Fibroblast of peridontal ligament (primary cell): ENCODE measurements around the gene GMPPB.

ENCODE experiments used
- DNase-seq: peaks from one replicate; pipeline ENCODE4 v3.0.0-alpha.2; 2010; ENCODE audit errors: extremely low read depth

GMPPB gene

DNA sequence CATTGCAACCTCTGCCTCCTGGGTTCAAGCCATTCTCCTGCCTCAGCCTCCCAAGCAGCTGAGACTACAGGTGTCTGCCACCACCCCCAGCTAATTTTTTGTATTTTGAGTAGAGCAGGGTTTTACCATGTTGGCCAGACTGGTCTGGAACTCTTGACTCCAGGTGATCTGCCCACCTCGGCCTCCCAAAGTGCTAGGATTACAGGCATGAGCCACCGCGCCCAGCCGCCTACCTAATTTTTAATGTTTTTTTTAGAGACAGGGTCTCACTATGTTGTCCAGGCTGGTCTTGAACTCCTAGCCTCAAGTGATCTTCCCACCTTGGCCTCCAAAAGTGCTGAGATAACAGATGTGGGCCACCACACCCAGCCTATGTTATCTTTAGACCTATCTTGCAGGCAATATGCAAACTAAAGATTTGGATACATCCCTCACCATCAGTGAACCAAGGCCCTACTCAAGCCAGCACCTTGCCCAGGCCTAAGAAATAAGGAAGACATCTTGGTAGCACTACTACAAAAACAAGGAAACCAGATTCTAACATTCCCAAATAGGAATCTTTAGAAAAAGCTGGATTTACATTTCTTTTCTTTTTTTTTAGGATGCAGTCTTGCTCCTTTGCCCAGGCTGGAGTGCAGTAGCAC, 6.3 kb upstream of the GMPPB start:
- no peak for DNase-seq

DNA sequence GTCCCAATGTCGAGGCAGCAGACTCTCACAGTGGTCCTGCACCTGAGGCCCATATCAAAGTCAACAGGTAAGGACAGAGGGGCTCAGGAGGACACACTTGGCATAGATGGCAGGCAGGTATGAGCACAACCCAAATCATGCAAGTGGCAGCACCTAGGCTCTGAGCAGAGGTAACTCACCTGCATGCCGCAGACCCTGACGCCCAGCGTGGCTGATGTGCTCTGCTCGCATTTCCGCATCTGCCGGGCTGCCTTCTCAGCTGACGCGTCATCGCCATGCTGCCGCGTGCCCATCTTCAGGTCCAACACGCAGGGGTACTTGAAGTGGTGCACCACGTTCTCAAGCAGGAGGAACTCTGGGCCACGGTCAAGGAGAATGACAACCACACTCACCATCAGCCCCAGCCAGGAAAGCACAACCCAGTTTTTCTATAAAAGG, 4.2 kb upstream of the GMPPB start:
- DNase-seq: no peak

DNA sequence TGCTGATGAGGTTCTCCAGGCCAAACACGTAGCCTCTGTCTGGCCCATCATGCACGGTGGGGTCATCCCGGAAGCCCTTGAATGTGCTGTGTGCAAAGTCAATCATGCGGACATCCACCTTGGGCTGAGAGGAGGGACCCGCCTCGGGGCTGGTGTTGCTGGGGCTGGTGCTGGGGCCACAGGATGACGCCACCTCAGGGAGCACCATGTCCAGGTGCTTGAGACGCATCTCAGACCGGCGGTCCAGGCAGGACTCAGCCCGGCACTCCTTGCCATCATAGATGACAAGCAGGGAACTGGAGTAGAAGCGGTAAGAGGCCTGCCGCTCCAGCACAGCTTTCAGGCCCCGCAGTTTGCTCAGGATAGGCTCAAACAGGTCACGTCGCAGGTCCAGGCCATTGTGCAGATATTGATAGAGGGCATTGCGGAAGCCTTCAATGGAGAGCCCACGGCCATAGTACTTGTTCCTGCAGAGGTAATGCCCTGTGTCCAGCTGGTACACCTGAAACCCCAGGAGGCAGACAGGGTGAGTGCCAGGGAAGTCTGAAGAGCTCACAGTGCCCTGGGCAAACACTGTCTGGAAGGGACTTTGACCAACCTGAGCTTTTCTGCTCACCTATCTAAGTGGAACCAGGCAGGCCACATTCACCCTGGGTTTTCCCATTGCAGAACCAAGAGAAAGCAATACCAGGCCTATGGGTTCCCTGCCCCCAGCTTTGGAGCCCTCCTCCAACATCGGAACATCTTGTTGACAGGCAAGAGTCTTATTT, 3.6 kb upstream of the GMPPB start:
- no peak for DNase-seq

DNA sequence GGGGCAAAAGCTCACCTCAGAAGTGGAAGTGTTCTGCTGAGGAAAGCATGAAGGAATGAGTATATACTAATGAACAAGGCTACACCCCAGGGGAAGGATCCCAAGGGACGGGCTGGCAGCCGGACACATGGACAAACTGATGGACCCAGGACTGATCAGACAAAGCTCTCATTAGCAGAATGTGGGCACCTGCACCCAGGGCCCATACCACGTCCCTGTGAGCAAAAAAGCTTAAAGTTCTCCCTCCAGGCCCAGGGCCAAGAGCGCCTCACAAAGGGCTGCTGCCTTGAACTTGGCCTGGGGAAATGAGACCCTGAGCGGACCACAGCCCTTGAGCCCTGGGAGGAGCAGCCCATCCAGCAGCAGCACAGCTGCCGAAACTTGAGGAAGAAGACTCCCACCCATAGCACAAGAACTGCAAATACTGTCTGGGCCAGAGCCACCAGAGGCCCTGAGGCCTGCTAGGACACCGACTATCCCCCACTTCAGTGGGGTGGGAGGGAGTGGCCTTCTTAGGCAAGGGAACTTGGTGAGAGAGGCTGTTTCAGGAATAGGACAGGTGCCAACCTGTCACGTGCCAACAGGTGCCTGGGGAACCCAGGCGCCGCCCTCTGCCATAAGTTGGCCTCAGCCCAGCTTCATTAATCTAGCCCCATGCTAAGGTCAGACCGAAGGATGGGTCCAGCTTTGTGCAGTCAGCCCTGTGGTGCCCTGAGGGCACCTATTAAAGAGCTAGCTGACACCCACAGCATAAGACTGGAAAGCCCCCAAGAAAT, 2.3 kb upstream of the GMPPB start:
- no peak for DNase-seq

DNA sequence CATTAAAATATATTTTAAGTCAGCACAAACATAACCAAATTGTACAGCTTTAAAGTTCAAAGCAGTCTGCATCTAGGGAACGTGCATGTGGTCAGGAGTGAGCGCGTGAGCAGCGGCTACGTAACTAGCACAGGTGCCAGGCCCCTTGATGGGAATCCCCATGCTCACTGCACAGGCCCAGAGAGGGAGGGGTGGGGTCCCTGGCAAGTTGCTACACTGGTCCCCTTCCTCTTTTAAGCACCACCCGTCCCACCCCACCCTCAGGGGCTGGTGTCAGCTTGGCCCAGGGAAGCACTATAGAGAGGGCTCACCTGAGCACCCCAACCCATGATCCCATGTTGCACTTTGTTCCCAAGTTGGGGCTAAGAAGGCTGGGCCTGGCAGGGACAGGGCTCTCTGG, 835 bp upstream of the GMPPB start:
- no peak for DNase-seq

DNA sequence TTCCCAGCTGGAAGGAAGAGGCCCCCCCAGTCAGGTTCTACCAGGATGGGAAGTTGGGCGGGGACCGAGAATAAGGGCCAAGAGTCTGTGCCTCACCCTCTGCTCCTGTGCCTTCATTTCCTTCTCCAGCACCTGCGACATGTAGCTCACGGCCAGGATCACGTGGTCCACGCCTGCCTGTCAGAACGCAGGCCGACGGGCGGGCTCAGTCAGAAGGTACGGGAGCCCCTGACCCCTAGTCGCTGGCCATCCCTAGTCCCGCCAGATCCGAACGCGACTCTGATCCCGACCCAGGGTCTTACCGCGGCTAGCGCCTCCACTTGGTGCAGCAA, 489 bp downstream of the GMPPB start:
- peak; percentile 30 for DNase-seq

DNA sequence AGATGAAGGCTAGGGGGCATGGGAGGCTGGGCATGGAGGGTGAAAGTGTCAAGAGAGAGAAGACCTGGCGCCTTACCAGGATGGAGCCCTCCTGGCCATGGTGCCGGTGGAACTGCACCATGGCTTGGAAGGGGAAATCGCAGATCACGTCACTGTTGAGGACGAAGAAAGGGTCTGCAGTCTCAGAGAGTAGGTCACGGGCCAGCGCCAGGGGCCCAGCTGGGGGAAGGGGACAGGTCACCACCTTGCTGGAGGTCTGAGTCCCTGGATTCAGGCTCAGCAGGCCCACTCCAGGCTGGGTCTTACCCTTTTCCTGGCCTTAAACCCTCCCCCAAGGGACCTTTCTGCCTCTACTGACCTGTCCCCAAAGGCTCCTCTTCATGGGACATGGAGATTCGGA, 855 bp downstream of the GMPPB start:
- no peak for DNase-seq

DNA sequence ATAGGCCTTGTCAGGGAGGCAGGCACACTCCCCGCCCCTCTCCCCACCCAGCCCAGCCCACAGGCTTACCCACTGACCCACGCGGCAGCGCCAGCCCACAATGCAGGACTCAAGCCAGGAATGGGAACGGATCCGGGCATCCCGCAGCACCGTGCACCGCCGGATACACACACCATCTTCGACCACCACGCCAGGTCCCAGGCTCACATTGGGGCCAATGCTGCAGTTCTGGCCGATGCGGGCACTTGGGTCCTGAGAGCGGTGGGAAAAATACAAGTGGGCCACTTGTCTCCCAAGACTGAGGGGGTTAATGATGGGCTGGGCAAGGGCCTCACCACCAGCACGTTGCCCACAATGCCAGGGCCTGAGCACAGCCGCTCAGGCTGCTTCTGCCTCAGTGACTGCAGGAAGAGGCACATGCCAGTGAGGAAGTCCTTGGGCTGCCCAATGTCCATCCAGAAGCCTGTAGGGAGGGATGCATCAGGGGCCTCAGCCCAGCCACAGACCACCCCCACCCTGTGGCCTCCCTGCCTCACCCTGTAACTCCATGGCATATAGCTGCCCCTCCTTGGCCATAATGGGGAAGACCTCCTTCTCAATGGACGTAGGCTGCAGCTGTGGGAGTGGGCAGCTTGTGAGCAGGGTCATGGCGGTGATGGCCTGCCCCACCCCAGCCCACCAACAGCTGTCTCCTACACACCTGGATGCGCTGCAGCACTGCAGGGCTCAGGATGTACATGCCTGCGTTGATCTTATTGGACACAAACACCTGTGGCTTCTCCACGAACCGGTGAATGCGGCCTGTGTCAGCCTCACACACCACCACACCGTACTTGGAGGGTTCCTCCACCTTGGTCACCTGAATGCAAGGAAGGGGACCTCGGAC, 1.6 kb downstream of the GMPPB start:
- DNase-seq: no peak

DNA sequence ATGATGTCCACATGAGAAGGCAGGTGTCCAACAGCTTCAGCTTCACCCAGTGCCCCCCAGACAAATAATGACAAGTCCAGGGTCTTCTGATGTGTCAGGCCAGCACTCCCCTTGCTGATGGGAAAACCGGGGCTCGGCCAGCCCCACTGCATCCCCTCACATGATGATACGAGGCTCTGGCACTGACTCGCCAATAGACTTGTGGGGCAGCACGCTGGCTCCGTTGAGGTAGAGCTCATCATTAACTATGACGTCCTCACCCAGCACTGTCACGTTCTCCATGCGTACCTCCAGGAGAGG, 2.2 kb downstream of the GMPPB start:
- no peak for DNase-seq

DNA sequence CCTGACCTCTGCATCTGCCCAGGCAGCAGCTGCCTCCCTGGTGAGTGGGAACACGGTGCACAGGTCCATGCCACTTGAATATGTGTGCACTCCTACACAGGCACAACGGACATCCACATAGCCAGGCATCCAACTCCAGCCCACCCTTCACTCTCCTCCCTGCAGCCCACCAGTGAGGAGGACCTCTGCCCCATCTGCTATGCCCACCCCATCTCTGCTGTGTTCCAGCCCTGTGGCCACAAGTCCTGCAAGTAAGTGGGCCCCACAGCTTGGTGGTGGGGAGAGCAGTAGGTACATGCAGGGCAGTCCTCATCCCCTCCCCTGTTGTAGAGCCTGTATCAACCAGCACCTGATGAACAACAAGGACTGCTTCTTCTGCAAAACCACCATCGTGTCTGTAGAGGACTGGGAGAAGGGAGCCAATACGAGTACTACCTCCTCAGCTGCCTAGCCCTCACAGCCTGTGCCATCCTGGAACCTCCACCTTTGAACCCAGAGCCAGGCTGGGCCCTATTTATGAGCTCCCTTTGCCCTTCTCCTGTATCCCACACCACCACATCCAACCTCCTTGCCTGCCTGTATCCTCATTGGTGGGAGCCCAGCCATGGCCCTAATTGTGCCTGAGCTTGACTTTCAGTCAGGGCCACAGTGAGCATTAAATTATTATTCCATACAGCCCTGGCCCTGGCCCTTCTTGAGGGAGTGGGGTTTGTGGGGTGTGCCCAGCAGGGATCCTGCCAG, 2.7 kb downstream of the GMPPB start:
- no peak for DNase-seq

DNA sequence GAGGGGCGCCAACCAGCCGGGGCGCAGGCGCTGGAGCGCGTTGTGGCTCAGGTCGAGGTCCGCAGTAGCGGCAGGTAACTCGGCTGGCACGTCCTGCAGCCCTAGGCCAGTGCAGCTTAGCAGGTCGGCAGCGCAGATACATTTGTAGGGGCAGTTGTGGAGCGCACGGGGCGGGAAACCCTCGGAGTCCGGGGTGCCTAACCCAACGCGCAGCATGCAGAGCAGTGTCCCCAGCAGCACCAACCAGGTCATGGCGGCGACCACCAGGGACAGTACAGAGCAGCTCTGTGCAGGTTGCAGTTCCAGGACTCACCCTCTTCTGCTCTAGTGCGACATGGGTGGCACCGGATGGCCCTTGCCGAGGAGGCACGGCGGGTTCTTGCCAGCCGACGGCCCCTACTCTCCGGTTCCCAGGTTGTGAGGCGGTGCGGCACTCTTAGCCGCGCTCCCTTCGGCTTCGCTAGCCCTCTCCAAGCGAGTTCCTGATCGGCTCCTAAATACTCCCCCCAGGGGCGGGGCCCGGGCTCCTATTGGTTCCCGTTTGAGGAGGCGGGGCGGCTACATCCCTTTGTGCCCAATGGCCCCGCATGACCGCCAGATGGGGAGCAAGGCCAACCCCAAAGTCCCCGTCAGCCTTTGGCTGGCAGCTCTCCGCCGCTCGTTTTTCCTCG, 4.4 kb downstream of the GMPPB start, which contains the start of gene AMIGO3:
AMIGO3 (minus strand) TSS at position 471 of the 671 bp plus-strand sequence; CDS start at position 252, 219 bp downstream.
- DNase-seq: peak; percentile 88

DNA sequence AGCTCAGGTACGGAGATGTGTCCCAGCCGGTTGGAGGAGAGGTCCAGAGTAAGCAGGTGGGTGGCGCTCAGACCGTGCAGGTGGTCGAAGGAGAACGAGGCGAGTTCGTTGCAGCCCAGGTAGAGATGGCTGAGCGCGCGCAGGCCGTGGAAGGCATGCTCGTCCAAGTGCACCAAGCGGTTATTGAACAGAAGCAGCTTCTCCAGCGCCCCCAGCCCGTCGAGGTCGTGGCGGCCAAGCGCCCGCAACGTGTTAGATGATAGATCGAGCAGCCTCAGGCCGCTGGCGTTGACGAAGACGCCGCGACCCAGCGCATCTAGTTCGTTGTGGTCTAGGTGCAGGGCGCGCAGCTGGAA, 4.9 kb downstream of the GMPPB start:
- DNase-seq: no peak

DNA sequence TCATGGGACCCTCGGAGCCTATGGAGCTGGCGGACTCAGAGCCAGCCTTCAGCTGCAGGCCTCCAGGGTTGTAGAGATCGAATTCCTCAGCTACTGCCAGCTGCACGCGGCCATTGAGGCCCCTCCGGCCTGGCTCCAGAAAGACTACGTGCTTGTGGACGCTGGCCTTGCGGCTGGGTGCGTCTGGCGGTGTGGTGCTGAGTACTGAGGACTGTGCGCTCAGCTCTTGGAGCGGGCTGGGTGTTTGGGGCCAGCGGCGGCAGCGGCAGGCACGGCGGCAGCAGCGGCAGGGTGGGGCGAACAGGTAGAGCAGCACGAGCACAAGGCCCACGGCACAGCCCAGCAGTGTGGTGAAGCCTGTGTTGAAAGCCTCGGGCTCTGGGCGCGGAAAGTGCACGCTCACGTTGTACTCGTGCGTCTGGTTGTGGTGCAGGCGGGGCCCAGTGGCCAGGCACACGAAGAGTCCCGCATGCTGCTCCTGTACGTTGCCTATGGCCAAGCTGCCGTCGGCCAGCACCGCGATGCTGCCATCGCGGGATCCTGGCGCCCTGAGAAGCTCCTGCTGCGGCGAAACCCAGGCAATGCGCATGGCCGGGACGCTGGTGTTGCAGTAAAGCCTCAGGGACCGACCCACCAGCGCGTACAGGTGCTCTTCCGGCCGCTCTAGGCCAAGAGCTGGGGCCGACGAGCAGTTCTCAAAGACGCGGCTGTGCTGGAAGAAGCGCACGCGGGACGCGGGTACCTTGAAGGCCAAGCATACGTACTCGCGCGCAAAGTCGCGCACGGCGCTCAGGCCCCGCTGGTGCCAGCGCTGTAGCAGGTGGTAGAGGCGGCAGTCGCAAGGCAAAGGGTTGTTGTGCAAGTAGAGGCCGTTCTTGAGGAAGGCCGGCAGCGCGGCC, 5.5 kb downstream of the GMPPB start:
- DNase-seq: no peak

DNA sequence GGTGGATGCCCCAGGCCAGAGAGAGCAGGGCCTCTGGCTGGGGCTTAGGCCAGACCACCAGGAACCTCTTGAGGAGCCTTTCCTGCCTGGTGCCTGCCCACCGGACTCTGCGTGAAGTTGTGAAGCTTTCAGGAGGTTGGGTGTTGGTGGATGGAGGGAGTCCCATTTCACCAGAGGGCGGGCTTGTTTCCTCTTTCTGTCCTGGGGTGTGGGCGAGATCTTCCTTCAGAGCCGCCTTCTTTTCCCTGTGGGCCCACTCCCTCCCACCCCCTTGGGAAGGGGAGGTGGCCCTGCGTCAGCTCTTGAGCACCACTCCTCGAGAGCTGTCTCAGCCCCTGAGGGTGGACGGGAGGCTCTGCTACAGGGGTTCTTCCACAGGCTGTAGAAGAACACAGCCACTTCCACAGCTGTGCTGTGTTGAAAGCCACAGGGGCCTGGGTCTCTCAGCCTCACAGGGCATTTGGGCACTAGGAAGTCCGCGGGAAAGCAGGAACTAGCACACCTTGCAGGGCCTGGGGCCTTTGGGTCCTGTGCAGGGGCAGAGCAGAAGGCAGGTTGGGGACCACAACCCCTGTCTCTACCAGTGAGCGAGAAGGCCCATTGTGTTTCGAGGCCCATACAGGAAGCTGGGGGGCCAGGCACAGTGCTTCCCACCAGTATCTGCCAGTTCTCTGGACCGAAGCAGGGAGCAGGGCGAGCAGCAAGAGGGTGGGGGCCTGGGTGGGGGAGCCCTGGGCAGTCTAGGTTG, 6.4 kb downstream of the GMPPB start:
- no peak for DNase-seq

DNA sequence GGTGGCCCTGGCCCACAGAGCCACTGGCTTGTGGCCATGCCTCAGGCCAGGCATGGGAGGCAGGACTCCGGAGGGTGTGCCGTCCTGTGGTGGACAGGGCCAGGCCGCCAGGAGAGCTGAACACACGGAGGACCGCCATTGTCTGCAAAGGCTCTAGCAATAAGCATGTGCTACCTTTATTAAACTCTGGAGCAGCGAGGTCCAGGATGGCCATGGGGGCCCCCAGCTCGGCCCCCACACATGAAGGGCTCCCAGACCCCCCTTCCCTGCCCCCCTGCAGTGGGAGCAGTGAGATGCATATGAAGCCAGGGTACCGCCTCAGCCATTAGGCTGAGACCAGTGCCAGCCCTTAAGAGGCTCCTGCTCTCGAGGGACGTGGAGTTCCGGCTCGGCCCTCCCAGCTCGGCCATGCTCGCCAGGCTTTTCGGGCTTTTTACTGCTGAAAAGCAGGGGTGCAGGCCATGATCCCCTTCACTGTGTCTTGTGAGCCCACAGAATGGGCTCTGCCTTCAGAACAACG, 7.0 kb downstream of the GMPPB start:
- no peak for DNase-seq

DNA sequence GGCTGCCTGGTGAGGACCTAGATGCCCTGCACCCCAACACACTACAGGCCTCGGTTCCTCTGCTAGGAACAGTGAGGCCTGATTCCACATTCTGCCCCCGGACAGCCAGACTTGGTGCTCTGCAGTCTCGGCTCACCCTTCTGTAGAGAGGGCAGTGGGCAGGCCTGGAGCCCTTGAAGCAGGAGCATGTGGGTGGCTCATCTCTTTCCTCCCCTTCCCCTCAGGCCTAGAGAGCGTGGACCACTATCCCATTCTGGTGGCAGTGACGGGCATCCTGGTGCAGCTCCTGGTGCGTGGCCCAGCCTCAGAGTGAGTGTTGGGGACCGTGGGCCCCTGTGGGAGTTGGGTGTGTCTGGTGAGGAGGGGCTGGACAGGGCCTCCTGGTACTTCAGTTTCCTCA, 7.6 kb downstream of the GMPPB start:
- no peak for DNase-seq

DNA sequence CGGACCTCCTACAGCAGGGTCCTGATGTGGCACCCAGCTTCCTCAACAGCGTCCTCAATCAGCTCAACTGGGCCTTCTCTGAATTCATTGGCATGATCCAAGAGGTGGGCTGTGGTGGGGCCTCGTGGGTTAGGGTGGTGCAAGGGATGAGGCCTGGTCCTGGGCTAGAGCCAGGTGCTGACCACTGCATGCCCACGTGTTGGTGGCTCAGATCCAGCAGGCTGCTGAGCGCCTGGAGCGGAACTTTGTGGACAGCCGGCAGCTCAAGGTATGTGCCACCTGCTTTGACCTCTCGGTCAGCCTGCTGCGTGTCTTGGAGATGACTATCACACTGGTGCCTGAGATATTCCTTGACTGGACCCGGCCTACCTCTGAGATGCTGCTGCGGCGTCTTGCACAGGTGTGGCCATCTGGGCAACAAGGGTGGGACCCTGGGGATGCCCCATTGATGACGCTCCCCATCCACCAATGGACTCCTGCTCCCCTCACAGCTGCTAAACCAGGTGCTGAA, 8.1 kb downstream of the GMPPB start:
- DNase-seq: no peak

DNA sequence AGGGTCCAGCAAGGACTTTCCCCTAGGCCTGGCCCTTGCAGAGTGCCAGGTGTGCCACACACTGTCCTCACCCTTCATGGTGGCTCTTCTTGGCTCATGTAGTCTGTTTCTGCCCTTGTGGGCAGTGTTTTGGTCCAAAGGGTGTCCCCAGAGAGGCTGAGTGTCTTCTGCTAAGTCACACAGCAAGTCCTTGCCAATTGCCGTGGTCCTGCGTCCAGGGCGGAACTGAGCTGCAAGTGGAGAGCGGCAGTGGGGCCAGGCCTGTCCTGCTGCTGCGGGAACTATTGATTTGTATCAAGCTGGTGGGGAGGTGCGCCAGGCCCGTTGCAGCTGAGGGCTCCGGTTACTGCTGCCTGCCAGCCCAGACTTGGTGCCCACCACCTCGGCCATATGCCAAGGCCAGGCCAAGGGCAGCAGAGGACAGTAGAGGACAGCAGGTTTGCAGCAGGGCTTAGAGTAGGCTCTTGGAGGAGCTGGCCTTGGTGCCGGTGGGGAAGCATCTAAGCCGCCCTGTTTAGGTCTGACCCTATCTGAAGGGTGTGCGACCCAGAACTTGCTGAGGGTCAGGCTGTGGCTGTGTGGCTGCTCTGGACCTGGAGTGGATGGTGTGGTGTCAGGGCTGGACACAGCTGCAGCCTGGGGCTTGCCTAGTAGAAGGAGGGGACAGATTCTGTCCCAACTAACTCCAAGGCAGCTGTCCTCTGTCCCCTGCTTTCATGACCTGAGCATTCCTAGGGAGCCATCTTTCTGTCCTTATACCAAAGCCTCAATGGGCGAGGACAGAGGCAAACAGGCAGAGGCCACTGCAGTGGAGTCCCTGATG, 8.8 kb downstream of the GMPPB start:
- no peak for DNase-seq
